Endothelial cell of umbilical vein (primary cell): Measurements from ENCODE around the gene RXYLT1.

Experiments
- CTCF ChIP-seq, 2 donors: IDR thresholded peaks; 1 replicate in 1 of 2; 2 replicates in 1 of 2; pipeline ENCODE4 v1.5.1; 2011; ENCODE audit warnings: low read length in 2 of 2, mild to moderate bottlenecking in 2 of 2, moderate library complexity in 2 of 2, control low read depth in 1 of 2, inconsistent platforms in 1 of 2, low read depth in 1 of 2; ENCODE audit not compliant: insufficient read depth in 1 of 2; ENCODE audit errors: extremely low read depth in 1 of 2
- EZH2 ChIP-seq: IDR thresholded peaks from 2 replicates; pipeline ENCODE4 v1.6.1; 2012; ENCODE audit warnings: borderline replicate concordance, low read depth, mild to moderate bottlenecking, moderate library complexity, low read length, inconsistent platforms; ENCODE audit not compliant: severe bottlenecking
- FOS ChIP-seq: IDR thresholded peaks from 2 replicates; pipeline ENCODE4 v1.6.1; 2011; ENCODE audit warnings: mild to moderate bottlenecking, low read length, moderate library complexity, borderline replicate concordance; ENCODE audit not compliant: insufficient read depth
- GATA2 ChIP-seq: IDR thresholded peaks from 2 replicates; pipeline ENCODE4 v1.7.0; 2011; ENCODE audit warnings: low read depth, mild to moderate bottlenecking, moderate library complexity, mixed read lengths, low read length; ENCODE audit not compliant: insufficient read length, insufficient read depth
- JUN ChIP-seq: IDR thresholded peaks from 2 replicates; pipeline ENCODE4 v1.6.1; 2011; ENCODE audit warnings: borderline replicate concordance, low read depth; ENCODE audit not compliant: insufficient read length, insufficient read depth
- MYC ChIP-seq: IDR thresholded peaks from one replicate; pipeline ENCODE4 v1.6.1; 2011; ENCODE audit warnings: mild to moderate bottlenecking, low read depth, low read length
- POLR2A ChIP-seq: IDR thresholded peaks from 2 replicates; pipeline ENCODE4 v1.6.1; 2012; ENCODE audit warnings: low read depth, mild to moderate bottlenecking, control low read depth, low read length
- POLR2AphosphoS5 ChIP-seq: IDR thresholded peaks from 2 replicates; pipeline ENCODE4 v1.6.1; 2012; ENCODE audit warnings: low read depth, mild to moderate bottlenecking, control low read depth, low read length, moderate library complexity; ENCODE audit not compliant: insufficient read depth

GRCh38 chr12:63855299-63855698, 75.6 kb downstream of the RXYLT1 start:
- TF ChIP-seq CTCF (IDR thresholded peaks at IDR 0.05; ENCODE audit: extremely low read depth in 1 of 2, insufficient read depth in 1 of 2, low read depth in 1 of 2, low read length in 2 of 2) (no peak), POLR2AphosphoS5 (no peak), POLR2A (no peak), FOS (no peak), JUN (no peak), GATA2 (no peak), EZH2 (no peak), MYC (no peak)
